Fibroblast of lung (primary cell): Measurements from ENCODE around the gene DAND5. TPM values are rescaled to one million over a fixed set of nuclear protein-coding genes. Genes with fewer than 3 reads are reported as not detected.
"Not testable (repeated sequence)": the region's sequence is repeated elsewhere in the genome, so short reads cannot be mapped to it uniquely, and the experiment has no call there.

ENCODE experiments used
- DNase-seq, 2 donors: peaks; one replicate each; pipeline versions ENCODE4 v3.0.0 to v3.0.0-alpha.2; 2010; ENCODE audit warnings: low read depth in 2 of 2
- H2AFZ ChIP-seq: 2 replicates; pipeline ENCODE4 v1.5.1; 2012; ENCODE audit warnings: low read length, control low read depth, inconsistent platforms
- H3K27ac ChIP-seq: 2 replicates; pipeline ENCODE4 v1.5.1; 2011; ENCODE audit warnings: low read length, control low read depth; ENCODE audit not compliant: insufficient read depth
- H3K27me3 ChIP-seq: 2 replicates; pipeline ENCODE4 v1.5.1; 2011; ENCODE audit warnings: mild to moderate bottlenecking, low read length; ENCODE audit not compliant: control insufficient read depth, insufficient read depth
- H3K36me3 ChIP-seq: 2 replicates; pipeline ENCODE4 v1.5.1; 2011; ENCODE audit warnings: low read length; ENCODE audit not compliant: control insufficient read depth, insufficient read depth
- H3K4me1 ChIP-seq: 2 replicates; pipeline ENCODE4 v1.5.1; 2011; ENCODE audit warnings: low read length; ENCODE audit not compliant: control insufficient read depth, insufficient read depth; ENCODE audit errors: extremely low read depth
- H3K4me2 ChIP-seq: 2 replicates; pipeline ENCODE4 v1.5.1; 2011; ENCODE audit warnings: low read length, control low read depth; ENCODE audit not compliant: insufficient read depth; ENCODE audit errors: extremely low read depth
- H3K4me3 ChIP-seq, 4 experiments: fragments of 200-600 bp in 1 of 4; sonication (generic) in 1 of 4; replicated peaks in 1 of 4; 2 replicates each; pipeline ENCODE4 v1.5.1; 2011 to 2016; ENCODE audit warnings: low read length in 4 of 4, low read depth in 3 of 4, mild to moderate bottlenecking in 3 of 4, control low read depth in 2 of 4, inconsistent platforms in 1 of 4, mixed read lengths in 1 of 4; ENCODE audit not compliant: insufficient read depth in 1 of 4; ENCODE audit errors: control extremely low read depth in 1 of 4
- H3K79me2 ChIP-seq: 2 replicates; pipeline ENCODE4 v1.5.1; 2012; ENCODE audit warnings: mild to moderate bottlenecking, low read length, inconsistent platforms; ENCODE audit not compliant: control insufficient read depth, insufficient read depth
- H3K9ac ChIP-seq: 2 replicates; pipeline ENCODE4 v1.5.1; 2011; ENCODE audit warnings: mild to moderate bottlenecking, low read length, control low read depth; ENCODE audit not compliant: insufficient read depth
- H3K9me3 ChIP-seq: 2 replicates; pipeline ENCODE4 v1.5.1; 2012; ENCODE audit warnings: low read depth, low read length; ENCODE audit not compliant: control insufficient read depth, insufficient read depth
- H4K20me1 ChIP-seq: 2 replicates; pipeline ENCODE4 v1.5.1; 2011; ENCODE audit warnings: low read length; ENCODE audit not compliant: control insufficient read depth, insufficient read depth; ENCODE audit errors: extremely low read depth
- EZH2 ChIP-seq: IDR thresholded peaks from 2 replicates; pipeline ENCODE4 v1.5.1; 2012; ENCODE audit warnings: low read length, control low read depth, mild to moderate bottlenecking; ENCODE audit errors: missing control alignments
- polyA plus RNA-seq, 2 donors: library from polyadenylated mRNA; depleted of rRNA in 1 of 2; stranded (reverse) in 1 of 2; unstranded in 1 of 2; fragments of >200 nt; gene quantifications; 2 replicates each; pipeline ENCODE4 v1.2.1, GENCODE V29; 2011 to 2012; ENCODE audit warnings: missing spikeins in 1 of 2
- total RNA-seq: library from RNA; depleted of rRNA; stranded (reverse); fragments of >200 nt; gene quantifications from 2 replicates; pipeline ENCODE4 v1.2.1, GENCODE V29; 2014
- TF ChIP-seq, protein P1 (sequence below), 2 donors: IDR thresholded peaks in 1 of 2; conservative IDR thresholded peaks in 1 of 2; 1 replicate in 1 of 2; 2 replicates in 1 of 2; pipeline ENCODE4 v1.5.1; 2011 to 2012; ENCODE audit warnings: low read length in 2 of 2, control low read depth in 1 of 2, inconsistent platforms in 1 of 2, low read depth in 1 of 2, mild to moderate bottlenecking in 1 of 2

The DAND5 gene
- total and polyA plus RNA-seq, 2 donors (not counting 1 experiment from before 2014, with no cell fraction given): 0.03 TPM; not detected in 1

DNA sequence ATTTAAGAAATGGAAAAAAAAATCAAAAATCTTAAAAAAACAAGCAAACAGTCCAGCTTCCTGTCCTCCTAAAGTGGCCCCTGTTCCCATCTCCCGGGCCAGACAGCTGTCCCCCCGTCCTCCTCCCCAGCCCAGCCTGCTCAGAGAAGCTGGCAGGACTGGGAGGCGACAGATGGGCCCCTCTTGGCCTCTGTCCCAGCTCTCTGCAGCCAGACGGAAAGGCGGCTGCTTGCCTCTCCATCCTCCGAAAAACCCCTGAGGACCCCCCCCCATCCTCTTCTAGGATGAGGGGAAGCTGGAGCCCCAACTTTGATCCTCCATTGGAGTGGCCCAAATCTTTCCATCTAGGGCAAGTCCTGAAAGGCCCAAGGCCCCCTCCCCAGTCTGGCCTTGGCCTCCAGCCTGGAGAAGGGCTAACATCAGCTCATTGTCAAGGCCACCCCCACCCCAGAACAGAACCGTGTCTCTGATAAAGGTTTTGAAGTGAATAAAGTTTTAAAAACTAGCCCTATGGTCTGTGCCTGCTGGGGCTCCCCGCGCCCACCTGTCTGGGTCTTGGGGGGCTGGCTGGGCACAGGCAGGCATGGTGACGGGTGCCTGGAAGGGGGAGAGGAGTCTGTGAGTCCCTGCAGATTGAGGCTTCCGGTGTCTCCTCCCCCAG lies 16.1 kb upstream of the DAND5 start:
- peak overlapping the region; percentile 41 for H3K9ac ChIP-seq
- H3K9me3 ChIP-seq: no peaks in the 10 kb centered on the region
- no peaks in the 10 kb centered on the region for H3K27me3 ChIP-seq
- H3K4me3 ChIP-seq: no peak overlapping the region
- peaks cover 33% of the 10 kb centered on the region for H3K36me3 ChIP-seq
- TF ChIP-seq, protein P1, sequence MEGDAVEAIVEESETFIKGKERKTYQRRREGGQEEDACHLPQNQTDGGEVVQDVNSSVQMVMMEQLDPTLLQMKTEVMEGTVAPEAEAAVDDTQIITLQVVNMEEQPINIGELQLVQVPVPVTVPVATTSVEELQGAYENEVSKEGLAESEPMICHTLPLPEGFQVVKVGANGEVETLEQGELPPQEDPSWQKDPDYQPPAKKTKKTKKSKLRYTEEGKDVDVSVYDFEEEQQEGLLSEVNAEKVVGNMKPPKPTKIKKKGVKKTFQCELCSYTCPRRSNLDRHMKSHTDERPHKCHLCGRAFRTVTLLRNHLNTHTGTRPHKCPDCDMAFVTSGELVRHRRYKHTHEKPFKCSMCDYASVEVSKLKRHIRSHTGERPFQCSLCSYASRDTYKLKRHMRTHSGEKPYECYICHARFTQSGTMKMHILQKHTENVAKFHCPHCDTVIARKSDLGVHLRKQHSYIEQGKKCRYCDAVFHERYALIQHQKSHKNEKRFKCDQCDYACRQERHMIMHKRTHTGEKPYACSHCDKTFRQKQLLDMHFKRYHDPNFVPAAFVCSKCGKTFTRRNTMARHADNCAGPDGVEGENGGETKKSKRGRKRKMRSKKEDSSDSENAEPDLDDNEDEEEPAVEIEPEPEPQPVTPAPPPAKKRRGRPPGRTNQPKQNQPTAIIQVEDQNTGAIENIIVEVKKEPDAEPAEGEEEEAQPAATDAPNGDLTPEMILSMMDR (conservative IDR thresholded peaks at IDR 0.05 in 1 of 2, IDR thresholded peaks at IDR 0.05 in 1 of 2; ENCODE audit: low read depth in 1 of 2, low read length in 2 of 2): no peak
- TF ChIP-seq EZH2: no peak
- H3K4me2 ChIP-seq: no peak overlapping the region
- H2AFZ ChIP-seq: no peak overlapping the region
- peaks cover 47% of the 10 kb centered on the region for H3K79me2 ChIP-seq
- peaks cover 17% of the 10 kb centered on the region for H3K4me1 ChIP-seq
- H4K20me1 ChIP-seq: no peaks in the 10 kb centered on the region
- DNase-seq: no peak
- peak overlapping the region; percentile 82 for H3K27ac ChIP-seq

DNA sequence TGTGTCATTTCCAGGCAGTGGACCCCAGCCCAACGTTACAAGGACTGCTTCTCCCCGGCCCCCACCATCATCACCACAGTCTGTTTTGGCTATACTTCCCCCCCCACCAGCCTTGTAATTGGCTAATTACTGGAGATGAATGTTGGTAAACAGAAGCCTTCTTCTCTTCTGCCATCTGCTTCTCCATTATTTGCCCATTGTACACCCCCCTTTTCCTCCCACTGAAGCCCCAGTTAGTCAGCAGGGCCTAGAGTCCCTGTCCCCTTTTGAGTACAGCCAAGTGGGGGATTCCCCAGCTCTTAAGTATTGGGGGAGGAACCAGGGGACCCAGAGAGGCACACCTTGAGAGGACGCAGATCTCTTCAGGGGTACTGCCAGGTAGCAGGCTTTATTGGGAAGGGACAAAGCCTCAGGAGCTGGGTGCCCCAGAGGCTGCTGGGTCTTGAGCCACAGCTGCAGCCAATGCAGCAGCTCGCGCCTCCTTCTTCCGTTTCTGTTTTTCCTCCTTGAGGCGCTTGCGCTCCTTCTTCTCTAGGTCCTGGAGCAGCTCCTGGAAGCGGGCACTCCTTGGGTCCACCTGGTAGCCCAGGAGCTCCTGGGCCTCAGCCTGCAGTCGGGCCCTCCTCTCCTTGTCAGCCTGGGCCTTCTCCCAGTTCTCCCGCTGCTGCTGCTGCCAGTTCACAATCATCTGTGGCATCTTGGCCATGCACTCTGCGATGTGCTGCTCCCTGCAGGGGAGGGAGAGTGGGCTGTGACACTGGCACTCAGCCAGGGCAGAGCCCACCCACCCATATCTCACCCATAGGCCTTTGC lies 15.4 kb upstream of the DAND5 start:
- Histone ChIP-seq H3K9me3 (no peaks in the 10 kb centered on the region), H3K36me3 (peaks cover 26% of the 10 kb centered on the region), H4K20me1 (no peaks in the 10 kb centered on the region), H3K79me2 (peaks cover 43% of the 10 kb centered on the region), H3K27me3 (no peaks in the 10 kb centered on the region), H3K27ac (peak overlapping the region; percentile 82), H2AFZ (no peak overlapping the region), H3K4me1 (peaks cover 17% of the 10 kb centered on the region), H3K4me3 (no peak overlapping the region), H3K9ac (no peak overlapping the region), H3K4me2 (no peak overlapping the region)
- no peak for DNase-seq
- TF ChIP-seq, protein P1 (conservative IDR thresholded peaks at IDR 0.05 in 1 of 2, IDR thresholded peaks at IDR 0.05 in 1 of 2; ENCODE audit: low read depth in 1 of 2, low read length in 2 of 2): no peak
- no peak for TF ChIP-seq EZH2

DNA sequence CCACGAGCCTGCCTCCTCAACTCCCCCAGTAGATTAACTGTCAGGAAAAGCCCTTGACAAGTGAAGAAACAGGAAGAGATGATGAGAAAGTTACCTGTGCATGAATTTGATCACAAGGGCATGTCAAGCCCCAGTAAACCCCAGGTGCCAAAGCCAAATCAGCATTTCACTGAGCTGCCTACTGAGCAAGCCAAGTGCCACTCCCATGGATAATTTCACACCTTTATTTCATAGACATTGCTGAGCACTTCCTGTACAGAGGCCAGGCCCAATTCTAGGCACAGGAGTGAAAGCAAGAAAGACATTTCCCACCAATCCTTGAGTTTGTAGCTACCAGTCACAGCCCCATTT lies 14.8 kb upstream of the DAND5 start:
- H3K27ac ChIP-seq: peak overlapping the region; percentile 82
- peaks cover 20% of the 10 kb centered on the region for H3K36me3 ChIP-seq

DNA sequence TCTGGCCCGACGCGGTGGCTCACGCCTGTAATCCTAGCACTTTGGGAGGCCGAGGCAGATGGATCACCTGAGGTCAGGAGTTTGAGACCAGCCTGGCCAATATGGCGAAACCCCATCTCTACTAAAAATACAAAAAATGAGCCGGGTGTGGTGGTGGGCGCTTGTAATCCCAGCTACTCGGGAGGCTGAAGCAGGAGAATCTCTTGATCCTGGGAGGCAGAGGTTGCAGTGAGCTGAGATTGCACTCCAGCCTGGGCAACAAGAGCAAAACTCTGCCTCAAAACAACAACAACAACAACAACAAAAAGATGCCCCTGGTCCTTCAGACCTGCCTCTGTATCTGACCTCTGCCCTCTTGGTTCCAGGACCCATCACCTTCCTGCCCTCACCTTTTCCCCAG lies 13.8 kb upstream of the DAND5 start:
- peaks cover 37% of the 10 kb centered on the region for H3K79me2 ChIP-seq
- H3K4me1 ChIP-seq: peaks cover 17% of the 10 kb centered on the region
- H3K9me3 ChIP-seq, H3K9ac ChIP-seq, H2AFZ ChIP-seq, H4K20me1 ChIP-seq, DNase-seq, H3K27me3 ChIP-seq, H3K27ac ChIP-seq: not testable (repeated sequence)
- peak overlapping the region in 2 of 4 experiments; percentile 81 to 88 for H3K4me3 ChIP-seq
- peak overlapping the region; percentile 90 for H3K4me2 ChIP-seq
- H3K36me3 ChIP-seq: peaks cover 14% of the 10 kb centered on the region

More for the DNA sequence above, 14.8 kb upstream of the DAND5 start:
- H3K4me1 ChIP-seq: peaks cover 17% of the 10 kb centered on the region
- no peak overlapping the region for H3K9ac ChIP-seq
- H3K9me3 ChIP-seq: no peaks in the 10 kb centered on the region
- no peaks in the 10 kb centered on the region for H4K20me1 ChIP-seq
- H2AFZ ChIP-seq: no peak overlapping the region
- no peak overlapping the region for H3K4me3 ChIP-seq
- H3K79me2 ChIP-seq: peaks cover 38% of the 10 kb centered on the region
- TF ChIP-seq EZH2: no peak
- TF ChIP-seq, protein P1 (conservative IDR thresholded peaks at IDR 0.05 in 1 of 2, IDR thresholded peaks at IDR 0.05 in 1 of 2; ENCODE audit: low read depth in 1 of 2, low read length in 2 of 2): no peak
- H3K4me2 ChIP-seq: no peak overlapping the region
- H3K27me3 ChIP-seq: no peaks in the 10 kb centered on the region
- no peak for DNase-seq
